Activated CD8-positive, alpha-beta T cell treated with anti-CD3 and anti-CD28 coated beads for 36 hours (primary cell): Measurements from ENCODE around the gene LPAR1. TPM values are rescaled to one million over a fixed set of nuclear protein-coding genes. Genes with fewer than 3 reads are reported as not detected.

ENCODE experiments used
- ATAC-seq: fragments of 200-7000 bp; cut with Tn5 transposase; one replicate; pipeline ENCODE4 v1.10.0; 2021; ENCODE audit warnings: mild to moderate bottlenecking, moderate library complexity
- CTCF ChIA-PET: fragments of 350-600 bp; sonication (Branson Sonifier 250); formaldehyde crosslinking; loops from one replicate; lab custom pipeline; 2021; ENCODE audit warnings: antibody characterized with exemption; lab: Charles Lee
- POLR2A ChIA-PET: fragments of 350-600 bp; sonication (Branson Sonifier 250); formaldehyde crosslinking; loops from one replicate; lab custom pipeline; 2021; ENCODE audit warnings: antibody characterized with exemption; lab: Charles Lee
- DNase-seq: peaks from one replicate; pipeline ENCODE4 v3.0.0-alpha.2; 2020
- H3K27ac Mint-ChIP-seq: one replicate; pipeline ENCODE4 v1.8.0; 2021; ENCODE audit warnings: mild to moderate bottlenecking, mixed read lengths
- H3K27me3 Mint-ChIP-seq: one replicate; pipeline ENCODE4 v1.8.0; 2021; ENCODE audit warnings: mixed read lengths
- H3K36me3 Mint-ChIP-seq: one replicate; pipeline ENCODE4 v1.8.0; 2021; ENCODE audit warnings: low read depth, mixed read lengths
- H3K4me1 Mint-ChIP-seq: one replicate; pipeline ENCODE4 v1.8.0; 2021; ENCODE audit warnings: low read depth, mixed read lengths
- H3K4me3 Mint-ChIP-seq: one replicate; pipeline ENCODE4 v1.8.0; 2021; ENCODE audit warnings: mild to moderate bottlenecking, moderate library complexity, mixed read lengths
- H3K9me3 Mint-ChIP-seq: one replicate; pipeline ENCODE4 v1.8.0; 2021; ENCODE audit warnings: mixed read lengths
- CTCF ChIP-seq: fragments of 200-600 bp; IDR thresholded peaks from one replicate; pipeline ENCODE4 v1.8.0; 2022; ENCODE audit warnings: antibody characterized with exemption, mild to moderate bottlenecking
- intact Hi-C: fragments of 100-400 bp; cut with micrococcal nuclease; formaldehyde crosslinking; loops from one replicate; pipeline ENCODE4 v1.10.0; 2022
- total RNA-seq, 2 experiments: library from RNA; stranded (reverse); gene quantifications; one replicate each; pipeline ENCODE4 v1.2.3, GENCODE V29; 2021

The LPAR1 gene
- total RNA-seq, 2 experiments from 2014 or later: not detected

GRCh38 chr9:110997847-110998246, 40.4 kb downstream of the LPAR1 start:
- H3K27me3 Mint-ChIP-seq: peaks cover 2% of the 10 kb centered on the region

DNA sequence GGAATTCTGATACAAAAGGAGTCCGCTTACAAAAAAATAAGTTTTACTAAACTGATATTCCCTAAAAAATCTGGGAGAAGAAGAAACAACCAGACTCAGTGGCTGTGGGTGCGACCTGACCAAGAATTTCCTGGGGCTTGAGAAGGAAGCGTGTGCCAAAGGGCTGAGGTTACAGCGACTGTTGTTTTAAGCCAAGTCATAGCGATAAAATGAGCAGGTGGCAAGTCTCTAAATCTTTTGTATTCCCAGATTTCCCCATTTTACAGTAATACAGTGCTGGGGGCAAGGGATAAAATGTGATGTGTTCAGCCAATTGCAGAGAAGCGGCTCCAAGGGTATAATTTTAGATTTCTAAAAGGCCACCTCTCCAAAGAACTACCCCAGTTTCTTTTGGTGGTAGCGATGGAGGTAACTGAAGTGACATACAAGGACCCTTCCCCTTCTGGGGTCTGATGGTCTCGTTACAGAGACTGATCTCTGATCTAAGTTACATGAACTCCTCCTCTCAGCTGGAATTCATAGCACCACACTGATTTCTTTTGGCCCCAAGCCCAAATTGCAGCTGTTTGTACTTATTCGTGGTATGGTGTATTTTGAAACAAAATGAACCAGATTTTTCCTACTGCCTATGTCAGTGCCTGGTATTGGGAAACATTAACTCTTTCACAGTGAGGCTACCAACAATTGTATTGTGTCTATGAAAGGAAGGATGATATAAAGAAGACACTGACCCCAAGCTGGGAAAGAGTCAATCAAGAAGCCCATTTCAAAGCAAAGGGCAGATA, 41.6 kb downstream of the LPAR1 start:
- intact Hi-C loops: no loop called here
- no peaks in the 10 kb centered on the region for H3K36me3 Mint-ChIP-seq

More at GRCh38 chr9:110997847-110998246, 40.4 kb downstream of the LPAR1 start:
- no peaks in the 10 kb centered on the region for H3K36me3 Mint-ChIP-seq
- TF ChIP-seq CTCF: no peak
- no peak overlapping the region for H3K27ac Mint-ChIP-seq
- POLR2A ChIA-PET: no interaction called here
- ATAC-seq (no peak), DNase-seq (no peak)
- intact Hi-C loops: no loop called here
- H3K4me1 Mint-ChIP-seq: no peaks in the 10 kb centered on the region
- no peaks in the 10 kb centered on the region for H3K9me3 Mint-ChIP-seq
- CTCF ChIA-PET: no interaction called here
- no peak overlapping the region for H3K4me3 Mint-ChIP-seq

GRCh38 chr9:110995420-110996340, 42.6 kb downstream of the LPAR1 start:
- no peak for TF ChIP-seq CTCF
- Mint-ChIP-seq H3K27me3 (peaks cover 2% of the 10 kb centered on the region), H3K9me3 (no peaks in the 10 kb centered on the region), H3K4me3 (no peak overlapping the region), H3K27ac (no peak overlapping the region), H3K36me3 (no peaks in the 10 kb centered on the region), H3K4me1 (no peaks in the 10 kb centered on the region)
- intact Hi-C loops: no loop called here
- ATAC-seq (no peak), DNase-seq (no peak)
- POLR2A ChIA-PET: no interaction called here
- CTCF ChIA-PET: no interaction called here

More for the DNA sequence above, 41.6 kb downstream of the LPAR1 start:
- TF ChIP-seq CTCF: no peak
- ChIA-PET CTCF (no interaction called here), POLR2A (no interaction called here)
- peaks cover 2% of the 10 kb centered on the region for H3K27me3 Mint-ChIP-seq
- H3K4me3 Mint-ChIP-seq: no peak overlapping the region
- ATAC-seq (no peak), DNase-seq (no peak)
- no peaks in the 10 kb centered on the region for H3K4me1 Mint-ChIP-seq
- no peaks in the 10 kb centered on the region for H3K9me3 Mint-ChIP-seq
- no peak overlapping the region for H3K27ac Mint-ChIP-seq

DNA sequence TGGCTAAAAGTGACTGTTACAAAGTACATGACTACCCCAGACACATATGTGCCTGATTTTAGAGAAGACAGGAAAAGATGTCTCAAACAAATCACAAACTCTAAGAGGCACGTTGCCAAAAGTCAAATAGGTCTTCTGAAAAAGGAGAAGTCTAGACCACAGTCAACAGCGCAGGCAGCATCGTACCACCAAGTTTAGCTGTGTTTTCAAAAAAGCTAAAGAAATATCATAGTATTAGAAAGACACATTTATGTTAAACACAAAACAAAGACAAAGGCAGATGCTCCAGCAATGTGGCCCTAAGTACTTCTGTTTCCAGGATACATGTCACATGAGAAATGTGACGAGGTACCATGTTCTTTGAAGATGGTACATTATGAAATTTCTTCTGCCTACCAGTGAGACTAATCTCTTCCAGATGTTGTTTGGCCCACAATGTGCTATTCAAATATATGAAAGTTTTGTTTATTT, 43.5 kb downstream of the LPAR1 start:
- no peaks in the 10 kb centered on the region for H3K4me1 Mint-ChIP-seq
- no peak for ATAC-seq
- intact Hi-C loops: no loop called here
- no peak for DNase-seq
- ChIA-PET POLR2A (no interaction called here), CTCF (no interaction called here)
- no peak overlapping the region for H3K27ac Mint-ChIP-seq
- no peaks in the 10 kb centered on the region for H3K36me3 Mint-ChIP-seq
- H3K9me3 Mint-ChIP-seq: no peaks in the 10 kb centered on the region
- no peak for TF ChIP-seq CTCF
- no peak overlapping the region for H3K4me3 Mint-ChIP-seq
- peaks cover 2% of the 10 kb centered on the region for H3K27me3 Mint-ChIP-seq
